Measurements from ENCODE around the gene ATF7IP2.
"Not testable (repeated sequence)": the region's sequence is repeated elsewhere in the genome, so short reads cannot be mapped to it uniquely, and the experiment has no call there.

The ATF7IP2 gene

DNA sequence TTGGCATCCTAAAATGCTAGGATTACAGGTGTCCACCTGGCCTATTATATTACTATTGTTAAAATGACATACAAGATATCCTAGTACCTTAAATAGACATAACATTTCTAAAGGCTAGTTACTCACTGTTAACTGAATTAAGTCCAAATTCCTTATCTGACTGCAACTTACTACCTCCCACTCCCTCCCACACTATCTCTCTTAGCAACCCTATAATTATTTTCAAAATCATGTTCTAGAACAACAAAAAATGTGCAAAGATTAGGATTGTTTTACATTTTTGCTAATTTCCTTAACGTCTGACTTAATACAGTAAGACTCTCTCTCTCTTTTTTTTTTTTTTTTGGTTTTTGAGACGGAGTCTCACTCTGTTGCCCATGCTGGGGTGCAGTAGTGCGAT lies 2.2 kb upstream of the ATF7IP2 start:
- DNase-seq, result no peak

DNA sequence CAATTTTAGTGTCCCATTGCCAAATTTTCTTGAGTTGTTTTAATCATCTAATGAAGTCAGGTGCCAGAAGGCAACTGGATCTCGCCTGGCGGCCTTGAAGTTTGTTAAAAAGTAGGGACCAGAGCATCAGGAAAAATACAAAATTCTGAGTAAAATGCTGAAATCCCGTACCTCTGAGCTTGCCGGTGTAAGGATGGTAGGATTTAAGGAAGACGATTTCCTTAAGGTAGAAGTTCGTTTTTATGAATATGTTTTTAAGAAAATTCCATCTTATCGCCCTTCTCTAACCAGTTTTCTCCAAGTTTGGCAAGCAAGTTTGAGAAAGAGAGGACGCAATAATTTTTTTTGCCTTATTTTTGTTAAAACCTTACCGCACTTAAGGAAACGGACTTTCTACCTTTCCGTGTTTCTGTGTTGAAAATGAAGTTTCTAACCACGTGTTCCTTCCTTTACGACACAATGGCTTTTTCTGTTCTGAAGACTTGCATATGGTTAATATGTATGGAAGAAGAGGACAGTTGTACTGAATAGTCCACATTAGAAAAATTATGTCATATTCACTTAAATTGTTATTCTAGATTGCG lies 748 bp downstream of the ATF7IP2 start:
- no peak for DNase-seq

DNA sequence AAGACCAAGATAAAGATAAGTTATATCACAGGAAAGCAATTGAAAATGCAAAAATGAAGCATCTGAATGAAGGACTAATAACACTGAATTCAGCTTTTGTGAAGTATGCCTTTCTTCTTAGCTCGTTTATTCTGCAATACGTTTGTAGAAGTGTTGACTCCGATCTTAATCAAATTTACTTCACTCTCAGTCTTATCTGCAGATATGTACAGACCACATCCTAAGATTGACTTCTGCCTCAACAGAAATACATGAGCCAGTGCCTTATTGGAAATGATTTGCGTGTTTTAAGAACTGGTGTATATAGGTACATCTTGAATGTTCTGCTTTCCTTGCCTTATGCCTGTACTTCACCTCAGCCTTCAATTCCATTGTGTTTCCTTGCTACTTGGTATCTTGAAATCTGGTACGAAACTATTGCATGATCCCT lies 1.3 kb downstream of the ATF7IP2 start:
- DNase-seq, result no peak

DNA sequence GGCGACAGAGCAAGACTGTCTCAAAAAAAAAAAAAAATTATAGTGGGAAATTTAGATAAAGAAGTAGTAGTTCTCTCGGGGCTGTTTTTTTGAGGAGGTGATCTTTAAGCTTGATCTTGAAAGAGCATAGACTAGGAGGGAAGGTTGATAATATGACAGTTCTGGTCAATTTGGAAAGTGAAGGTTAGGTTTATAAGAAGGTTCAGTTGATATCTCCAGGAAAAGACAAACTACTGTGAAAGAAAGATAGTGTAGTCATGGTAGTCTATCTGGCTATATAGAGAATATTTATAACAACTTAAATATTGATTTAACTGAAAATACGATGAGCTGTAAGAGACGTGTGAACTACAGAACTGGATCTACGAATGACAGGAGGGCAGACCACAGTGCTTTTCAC lies 3.1 kb downstream of the ATF7IP2 start:
- no peak for DNase-seq

DNA sequence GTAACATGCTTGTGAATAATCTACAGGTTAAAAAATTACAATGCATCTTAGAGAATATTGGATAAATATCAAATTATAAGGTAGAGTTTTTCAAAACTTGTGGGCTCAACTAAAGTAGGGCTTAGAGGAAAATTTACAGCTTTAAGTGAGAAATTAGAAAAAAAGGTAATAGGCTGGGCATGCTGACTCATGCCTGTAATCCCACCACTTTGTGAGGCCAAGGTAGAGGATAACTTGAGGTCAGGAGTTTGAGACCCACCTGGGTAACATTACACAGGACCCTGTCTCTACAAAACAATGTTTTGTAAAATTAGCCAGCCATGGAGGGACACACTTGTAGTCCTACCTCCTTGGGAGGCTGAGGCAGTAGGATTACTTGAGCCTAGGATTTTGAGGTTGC lies 4.5 kb downstream of the ATF7IP2 start:
- no peak for DNase-seq

DNA sequence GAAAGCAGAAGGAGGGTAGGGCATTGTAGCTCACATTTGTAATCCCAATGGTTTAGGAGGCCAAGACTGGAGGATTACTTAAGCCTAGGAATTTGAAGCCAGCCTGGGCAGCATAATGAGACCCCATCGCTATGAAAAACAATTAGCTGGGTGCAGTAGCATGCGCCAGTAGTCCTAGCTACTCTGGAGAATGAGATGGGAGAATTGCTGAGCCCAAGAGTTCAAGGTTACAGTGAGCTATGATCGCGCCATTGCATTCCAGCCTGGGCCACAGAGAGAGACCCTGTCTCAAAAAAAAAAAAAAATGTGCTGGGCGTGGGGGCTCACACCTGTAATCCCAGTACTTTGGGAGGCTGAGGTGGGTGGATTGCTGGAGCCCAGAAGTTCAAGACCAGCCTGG lies 5.0 kb downstream of the ATF7IP2 start:
- no peak for DNase-seq

DNA sequence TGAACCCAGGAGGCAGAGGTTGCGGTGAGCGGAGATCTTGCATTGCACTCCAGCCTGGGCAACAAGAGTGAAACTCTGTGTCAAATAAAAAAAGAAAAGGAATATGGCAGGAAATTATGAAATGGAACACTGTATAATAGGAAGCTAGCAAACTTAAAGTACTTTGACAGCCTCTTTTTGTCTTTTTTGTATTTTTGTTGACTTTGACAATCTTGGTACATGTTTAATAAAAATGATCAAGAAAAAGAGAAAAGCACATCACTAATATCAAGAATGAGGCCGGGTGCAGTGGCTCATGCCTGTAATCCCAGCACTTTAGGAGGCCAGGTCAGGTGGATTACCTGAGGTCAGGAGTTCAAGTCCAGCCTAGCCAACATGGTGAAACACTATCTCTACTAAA lies 5.5 kb downstream of the ATF7IP2 start:
- no peak for DNase-seq

DNA sequence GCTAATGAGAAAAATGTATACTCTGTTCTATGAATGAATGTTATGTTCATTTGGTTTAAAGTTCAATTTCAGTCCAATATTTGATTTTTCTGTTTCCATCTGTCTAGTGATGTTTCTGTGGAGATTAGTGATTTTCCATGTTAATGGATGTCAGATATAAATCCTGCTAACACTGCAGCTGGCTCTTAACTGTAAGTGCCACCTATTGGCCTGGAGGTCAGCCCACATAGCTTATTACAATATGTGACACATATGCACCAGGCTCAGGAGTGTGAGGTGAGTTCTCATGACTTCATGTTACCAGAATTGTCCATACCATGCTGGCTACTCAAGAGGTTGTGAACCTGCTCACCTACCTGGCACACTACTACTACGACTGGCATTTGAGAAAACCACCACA lies 17.1 kb downstream of the ATF7IP2 start:
- DNase-seq, result no peak

DNA sequence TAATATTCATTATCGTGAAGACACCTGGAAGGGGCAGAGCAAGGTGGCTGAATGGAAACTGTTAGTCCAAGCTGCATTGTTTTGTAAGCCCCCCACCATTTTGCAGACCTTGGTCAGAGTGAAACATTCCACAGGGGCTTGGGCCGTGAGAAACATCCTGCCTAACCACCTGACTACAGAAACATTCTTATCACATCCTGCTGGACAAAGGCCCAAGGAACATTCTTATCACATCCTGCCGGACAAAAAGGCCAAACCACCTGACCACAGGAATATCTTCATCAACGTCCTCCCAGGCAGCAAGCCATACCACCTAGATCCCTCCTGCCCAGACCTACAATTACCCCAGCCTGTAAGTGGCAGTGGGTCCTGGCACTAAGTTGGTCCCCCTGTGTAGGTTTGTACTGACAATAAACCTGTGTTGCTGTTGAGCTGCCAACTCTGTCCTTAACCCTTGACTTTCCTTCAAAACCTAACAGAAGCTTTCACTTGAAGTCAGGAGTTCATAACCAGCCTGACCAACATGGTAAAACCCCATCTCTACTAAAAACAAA lies 19.6 kb downstream of the ATF7IP2 start:
- no peak for DNase-seq

DNA sequence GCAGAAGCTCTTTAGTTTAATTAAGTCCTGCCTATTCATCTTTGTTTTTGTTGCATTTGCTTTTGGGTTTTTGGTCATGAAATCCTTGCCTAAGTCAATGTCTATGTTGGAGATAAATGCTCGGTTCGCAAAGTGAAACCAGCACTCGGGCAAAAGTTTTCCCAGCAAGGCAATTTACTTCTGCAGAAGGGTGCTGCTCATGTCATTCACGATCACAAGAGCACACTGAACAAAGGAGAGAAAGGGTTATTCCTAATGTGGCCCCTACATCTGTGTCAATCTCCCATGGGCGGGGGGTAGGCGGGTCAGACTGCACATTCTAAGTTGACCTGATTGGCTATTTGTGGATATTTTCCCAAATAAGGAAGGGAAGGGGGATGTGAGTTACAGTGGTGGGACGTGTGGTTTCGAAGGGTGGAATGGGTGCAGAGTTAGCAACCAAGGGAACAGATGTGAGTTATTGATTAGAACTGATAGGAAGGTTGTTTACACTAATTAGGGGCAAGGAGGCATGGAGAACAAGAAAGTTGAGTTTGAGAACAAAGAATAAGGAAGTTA lies 23.0 kb downstream of the ATF7IP2 start:
- DNase-seq, result no peak

DNA sequence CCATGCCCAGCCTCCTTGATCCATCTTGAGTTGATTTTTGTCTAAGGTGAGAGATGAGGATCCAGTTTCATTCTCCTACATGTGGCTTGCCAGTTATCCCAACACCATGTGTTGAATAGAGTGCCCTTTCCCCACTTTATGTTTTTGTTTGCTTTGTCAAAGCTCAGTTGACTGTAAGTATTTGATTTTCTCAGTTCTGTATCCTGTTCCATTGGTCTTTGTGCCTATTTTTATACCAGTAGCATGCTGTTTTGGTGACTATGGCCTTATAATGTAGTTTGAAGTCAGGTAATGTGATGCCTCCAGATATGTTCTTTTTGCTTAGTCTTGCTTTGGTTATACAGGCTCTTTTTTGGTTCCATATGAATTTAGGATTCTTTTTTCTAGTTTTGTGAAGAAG lies 23.9 kb downstream of the ATF7IP2 start:
- not testable (repeated sequence) for DNase-seq

DNA sequence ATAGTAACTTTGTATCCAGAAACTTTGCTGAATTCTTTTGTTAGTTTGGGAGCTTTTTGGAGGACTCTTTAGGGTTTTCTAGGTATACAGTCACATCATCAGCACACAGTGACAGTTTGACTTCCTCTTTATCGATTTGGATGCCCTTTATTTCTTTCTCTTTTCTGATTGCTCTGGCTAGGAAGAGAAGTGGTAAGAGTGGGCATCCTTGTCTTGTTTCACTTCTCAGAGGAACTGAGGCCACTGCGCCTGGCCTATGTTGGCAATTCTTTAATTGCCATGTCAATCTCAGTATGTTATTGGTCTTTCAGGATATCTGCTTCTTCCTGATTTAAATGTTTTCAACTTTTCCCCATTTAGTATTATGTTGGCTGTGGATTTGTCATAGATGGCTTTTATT lies 24.6 kb downstream of the ATF7IP2 start:
- DNase-seq, result no peak

DNA sequence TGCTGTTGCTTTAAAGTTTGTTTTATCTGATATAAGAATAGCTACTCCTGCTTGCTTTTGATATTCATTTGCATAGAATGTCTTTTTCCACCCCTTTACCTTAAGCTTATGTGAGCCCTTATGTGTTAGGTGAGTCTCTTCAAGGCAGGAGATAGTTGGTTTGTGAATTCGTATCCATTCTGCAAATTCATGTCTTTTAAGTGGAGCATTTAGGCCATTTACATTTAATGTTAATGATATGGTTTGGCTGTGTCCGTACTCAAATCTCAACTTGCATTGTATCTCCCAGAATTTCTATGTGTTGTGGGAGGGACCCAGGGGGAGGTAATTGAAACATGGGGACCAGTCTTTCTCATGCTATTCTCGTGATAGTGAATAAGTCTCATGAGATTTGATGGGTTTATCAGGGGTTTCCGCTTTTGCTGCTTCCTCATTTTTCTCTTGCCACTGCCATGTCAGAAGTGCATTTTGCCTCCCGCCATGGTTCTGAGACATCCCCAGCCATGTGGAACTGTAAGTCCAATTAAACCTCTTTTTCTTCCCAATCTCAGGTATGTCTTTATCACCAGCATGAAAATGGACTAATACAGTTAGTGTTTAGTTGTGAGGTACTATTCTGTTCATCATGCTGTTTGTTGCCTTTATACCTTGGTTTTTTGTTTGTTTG lies 27.2 kb downstream of the ATF7IP2 start:
- no peak for DNase-seq

DNA sequence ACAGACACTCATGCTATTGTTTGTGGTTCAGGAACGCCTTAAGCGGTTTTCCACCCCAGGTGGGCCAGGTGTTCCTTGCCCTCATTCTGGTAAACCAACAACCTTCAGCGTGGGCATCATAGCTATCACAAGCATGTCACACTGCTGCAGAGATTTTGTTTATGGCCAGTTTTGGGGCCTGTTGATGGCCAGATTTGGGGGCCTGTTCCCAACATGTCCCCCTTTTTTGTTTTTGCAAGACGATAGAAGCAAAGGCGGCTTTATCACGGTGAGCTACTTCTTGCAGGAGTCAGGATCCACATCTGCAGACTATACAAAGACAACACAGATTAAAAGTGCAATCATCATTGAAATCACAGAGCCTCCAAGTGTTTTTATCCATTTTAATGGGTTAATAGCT lies 32.3 kb downstream of the ATF7IP2 start:
- not testable (repeated sequence) for DNase-seq

DNA sequence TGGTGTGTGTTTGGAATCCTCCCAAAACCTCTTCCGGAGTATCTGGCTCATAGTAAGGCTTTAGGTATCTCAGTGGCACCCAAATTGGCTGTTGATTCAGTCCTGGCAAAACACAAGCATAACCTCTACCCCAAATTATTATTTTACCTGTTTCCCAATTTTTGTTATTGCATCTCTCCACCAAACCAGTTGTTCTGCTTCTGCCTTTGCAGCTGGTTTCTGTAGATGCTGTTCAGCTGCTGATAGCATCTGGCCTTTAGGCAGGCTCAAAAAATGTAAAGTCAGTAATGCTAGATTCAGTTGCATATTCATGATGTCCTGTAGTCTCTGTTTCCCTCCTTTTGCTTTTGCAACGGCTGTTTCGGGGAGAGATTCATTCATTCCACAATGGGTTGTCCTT lies 33.8 kb downstream of the ATF7IP2 start:
- DNase-seq, result no peak

DNA sequence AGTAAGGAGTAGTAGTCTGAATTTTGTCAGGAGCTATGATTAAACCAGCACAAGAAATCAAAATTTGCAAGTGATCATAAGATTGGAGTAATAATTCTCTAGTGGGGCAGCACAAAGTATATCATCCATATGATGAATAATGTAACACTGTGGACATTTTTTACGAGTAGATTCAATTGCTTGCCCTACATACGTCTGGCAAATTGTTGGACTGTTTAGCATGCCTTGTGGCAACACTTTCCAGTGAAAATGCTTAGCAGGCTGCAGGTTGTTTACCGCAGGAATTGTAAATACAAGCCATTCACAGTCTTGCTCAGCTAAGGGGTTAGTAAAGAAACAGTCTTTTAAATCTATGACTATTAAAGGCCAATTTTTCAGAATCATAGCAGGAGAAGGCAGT lies 35.7 kb downstream of the ATF7IP2 start:
- no peak for DNase-seq

DNA sequence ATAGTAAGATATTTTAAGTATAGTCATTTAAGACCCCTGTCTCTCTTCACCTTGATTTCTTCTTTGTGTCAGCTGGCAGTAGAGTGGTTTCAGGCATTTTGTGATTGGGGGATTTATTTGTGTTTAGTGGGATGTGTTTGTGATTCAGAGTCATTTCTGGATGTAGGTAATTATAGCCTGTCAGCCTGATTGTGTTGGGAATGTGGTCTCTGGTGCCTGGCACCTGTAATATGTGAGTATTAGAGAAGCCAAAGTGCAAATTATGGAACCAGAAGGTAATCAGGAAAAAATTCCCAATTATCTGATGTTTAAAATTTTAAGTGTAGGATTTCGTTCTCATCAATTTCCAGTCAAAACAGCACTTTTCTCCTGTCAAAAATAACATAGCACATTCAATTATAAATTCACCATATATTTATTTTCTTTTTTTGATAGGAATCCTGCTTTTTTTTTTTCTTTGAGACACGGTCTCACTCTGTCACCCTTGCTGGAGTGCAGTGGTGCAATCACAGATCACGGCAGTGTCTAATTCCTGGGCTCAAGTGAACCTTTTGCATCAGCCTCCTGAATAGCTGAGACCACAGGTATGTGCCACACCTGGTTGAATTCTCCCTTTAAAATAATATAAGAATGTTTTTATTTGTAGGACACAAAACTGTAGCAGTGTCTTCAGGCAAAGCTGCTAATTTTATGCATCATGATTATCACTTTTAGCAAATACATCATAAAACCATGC lies 42.7 kb downstream of the ATF7IP2 start:
- DNase-seq, result no peak

DNA sequence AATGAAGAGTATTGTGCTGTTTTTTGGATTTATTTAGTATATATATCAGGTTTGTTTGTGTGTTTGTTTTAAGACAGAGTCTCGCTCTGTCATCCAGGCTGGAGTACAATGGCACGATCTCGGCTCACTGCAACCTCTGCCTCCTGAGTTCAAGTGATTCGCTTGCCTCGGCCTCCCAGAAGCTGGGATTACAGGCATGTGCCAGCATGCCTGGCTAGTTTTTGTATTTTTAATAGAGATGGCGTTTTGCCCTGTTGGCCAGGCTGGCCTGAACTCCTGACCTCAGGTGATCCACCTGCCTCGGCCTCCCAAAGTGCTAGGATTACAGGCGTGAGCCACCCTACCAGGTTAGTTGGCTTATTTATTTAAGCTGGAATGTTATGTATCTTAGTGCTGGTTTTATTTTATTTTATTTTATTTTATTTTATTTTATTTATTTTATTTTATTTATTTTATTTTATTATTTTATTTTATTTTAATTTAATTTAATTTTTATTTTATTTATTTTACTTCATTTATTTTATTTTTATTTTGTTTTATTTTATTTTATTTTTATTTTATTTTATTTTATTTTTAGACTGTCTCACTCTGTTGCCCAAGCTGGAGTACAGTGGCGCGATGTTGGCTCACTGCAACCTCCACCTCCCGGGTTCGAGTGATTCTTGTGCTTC lies 43.6 kb downstream of the ATF7IP2 start:
- DNase-seq, result not testable (repeated sequence)

DNA sequence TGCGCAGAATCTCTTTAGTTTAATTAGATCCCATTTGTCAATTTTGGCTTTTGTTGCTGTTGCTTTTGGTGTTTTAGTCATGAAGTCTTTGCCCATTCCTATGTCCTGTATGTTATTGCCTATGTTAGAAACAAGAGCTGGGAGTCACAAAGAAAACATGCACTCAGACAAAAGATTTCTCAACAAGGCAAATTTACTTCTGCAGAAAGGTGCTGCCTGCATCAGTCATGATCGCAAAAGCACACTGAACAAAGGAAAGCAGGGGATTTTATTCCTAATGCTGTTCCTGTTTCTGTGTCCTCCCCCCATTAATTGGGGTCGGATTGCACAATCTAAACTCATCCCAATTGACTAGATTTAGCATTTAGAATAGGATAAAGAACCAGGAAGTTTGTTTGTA lies 55.9 kb downstream of the ATF7IP2 start:
- no peak for DNase-seq

DNA sequence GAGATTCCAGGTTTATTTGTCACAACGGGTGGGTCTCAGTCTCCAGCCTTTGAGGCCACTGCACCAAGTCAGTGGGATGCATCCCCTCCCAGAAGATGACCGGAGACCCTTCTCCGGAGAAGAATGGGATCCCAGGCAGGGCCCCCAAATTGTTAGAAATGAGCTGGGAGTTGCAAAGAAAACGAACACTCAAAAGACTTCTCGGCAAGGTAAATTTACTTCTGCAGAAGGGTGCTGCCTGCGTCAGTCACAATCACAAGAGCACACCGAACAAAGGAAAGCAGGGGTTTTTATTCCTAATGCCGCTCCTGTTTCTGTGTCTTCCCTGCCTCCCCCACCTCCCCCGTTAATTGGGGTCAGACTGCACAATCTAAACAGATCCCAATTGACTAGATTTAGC lies 61.4 kb downstream of the ATF7IP2 start:
- DNase-seq, result no peak

DNA sequence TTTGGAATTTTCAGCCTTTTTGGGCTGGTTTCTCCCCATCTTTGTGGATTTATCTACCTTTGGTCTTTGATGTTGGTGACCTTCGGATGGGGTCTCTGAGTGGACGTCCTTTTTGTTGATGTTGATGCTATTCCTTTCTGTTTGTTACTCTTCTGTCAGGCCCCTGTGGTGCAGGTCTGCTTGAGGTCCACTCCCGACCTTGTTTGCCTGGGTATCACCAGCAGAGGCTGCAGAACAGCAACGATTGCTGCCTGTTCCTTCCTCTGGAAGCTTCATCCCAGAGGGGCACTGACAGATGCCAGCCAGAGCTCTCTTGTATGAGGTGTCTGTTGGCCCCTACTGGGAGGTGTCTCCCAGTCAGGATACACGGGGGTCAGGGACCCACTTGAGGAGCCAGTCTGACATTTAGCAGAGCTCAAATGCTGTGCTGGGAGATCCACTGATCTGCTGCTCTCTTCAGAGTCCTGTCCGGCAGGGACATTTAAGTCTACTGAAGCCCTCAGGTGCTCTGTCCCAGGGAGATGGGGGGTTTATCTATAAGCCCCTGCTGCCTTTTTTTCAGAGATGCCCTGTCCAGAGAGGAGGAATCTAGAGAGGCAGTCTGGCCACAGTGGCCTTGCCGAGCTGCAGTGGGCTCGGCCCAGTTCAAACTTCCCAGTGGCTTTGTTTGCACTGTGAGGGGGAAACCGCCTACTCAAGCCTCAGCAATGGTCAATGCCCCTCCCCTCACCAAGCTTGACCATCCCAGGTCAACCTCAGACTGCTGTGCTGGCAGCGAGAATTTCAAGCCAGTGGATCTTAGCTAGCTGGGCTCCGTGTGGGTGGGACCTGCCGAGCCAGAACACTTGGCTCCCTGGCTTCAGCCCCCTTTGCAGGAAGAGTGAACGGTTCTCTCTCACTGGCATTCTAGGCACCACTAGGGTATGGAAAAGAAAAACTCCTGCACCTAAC lies 66.6 kb downstream of the ATF7IP2 start:
- DNase-seq, result not testable (repeated sequence)

DNA sequence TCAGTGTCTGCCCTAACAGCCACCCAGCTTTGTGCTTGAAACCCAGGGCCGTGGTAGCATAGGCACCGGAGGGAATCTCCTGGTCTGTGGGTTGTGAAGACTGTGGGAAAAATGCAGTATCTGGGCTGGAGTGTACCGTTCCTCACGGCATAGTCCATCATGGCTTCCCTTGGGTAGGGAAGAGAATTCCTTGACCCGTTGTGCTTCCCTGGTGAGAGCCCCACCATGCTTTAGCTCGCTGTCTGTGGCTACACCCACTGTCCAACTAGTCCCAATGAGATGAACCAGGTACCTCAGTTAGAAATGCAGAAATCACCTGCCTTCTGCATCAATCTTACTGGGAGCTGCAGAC lies 67.3 kb downstream of the ATF7IP2 start:
- DNase-seq, result no peak
